HG03432 (cell line): ENCODE measurements around the gene PRDM7.
"Not testable (repeated sequence)": the region's sequence is repeated elsewhere in the genome, so short reads cannot be mapped to it uniquely, and the experiment has no call there.

Experiments
- ATAC-seq: cut with Tn5 transposase; IDR thresholded peaks from one replicate; pipeline ENCODE4 v1.9.1; 2021; ENCODE audit warnings: mild to moderate bottlenecking, moderate library complexity; ENCODE audit not compliant: unreplicated experiment

PRDM7 gene

GRCh38 chr16:90077240-90077756, at the start of gene PRDM7:
PRDM7 (minus strand) TSS chr16:90077331; CDS start chr16:90075910, 1,421 bp downstream.
- peak; percentile 88 for ATAC-seq

GRCh38 chr16:90121846-90122245, 44.7 kb upstream of the PRDM7 start:
- not testable (repeated sequence) for ATAC-seq

GRCh38 chr16:90107617-90108016, 30.5 kb upstream of the PRDM7 start:
- ATAC-seq, result not testable (repeated sequence)

- ATAC-seq, result not testable (repeated sequence)
Measured at GRCh38 chr16:90107060-90107459, 29.9 kb upstream of the PRDM7 start.

- ATAC-seq, result not testable (repeated sequence)
Measured at GRCh38 chr16:90106271-90106670, 29.1 kb upstream of the PRDM7 start.

- not testable (repeated sequence) for ATAC-seq
Measured at GRCh38 chr16:90104725-90105124, 27.6 kb upstream of the PRDM7 start.

- not testable (repeated sequence) for ATAC-seq
Measured at GRCh38 chr16:90102086-90102884, 25.2 kb upstream of the PRDM7 start.

- ATAC-seq, result not testable (repeated sequence)
Measured at GRCh38 chr16:90101332-90101731, 24.2 kb upstream of the PRDM7 start.

GRCh38 chr16:90100790-90101189, 23.7 kb upstream of the PRDM7 start:
- ATAC-seq, result not testable (repeated sequence)

- not testable (repeated sequence) for ATAC-seq
Measured at GRCh38 chr16:90100229-90100628, 23.1 kb upstream of the PRDM7 start.

- ATAC-seq, result not testable (repeated sequence)
Measured at GRCh38 chr16:90098936-90099335, 21.8 kb upstream of the PRDM7 start.

- ATAC-seq, result not testable (repeated sequence)
Measured at GRCh38 chr16:90097010-90097684, 20.0 kb upstream of the PRDM7 start.

- not testable (repeated sequence) for ATAC-seq
Measured at GRCh38 chr16:90094791-90095190, 17.7 kb upstream of the PRDM7 start.

GRCh38 chr16:90094296-90094695, 17.2 kb upstream of the PRDM7 start:
- ATAC-seq, result not testable (repeated sequence)

GRCh38 chr16:90093799-90094198, 16.7 kb upstream of the PRDM7 start:
- ATAC-seq, result not testable (repeated sequence)

- not testable (repeated sequence) for ATAC-seq
Measured at GRCh38 chr16:90092781-90093180, 15.7 kb upstream of the PRDM7 start.

- no peak for ATAC-seq
Measured at GRCh38 chr16:90084215-90084950, 7.3 kb upstream of the PRDM7 start.

- ATAC-seq, result no peak
Measured at GRCh38 chr16:90083139-90083538, 6.0 kb upstream of the PRDM7 start.

- ATAC-seq, result no peak
Measured at GRCh38 chr16:90081606-90081970, 4.5 kb upstream of the PRDM7 start.

GRCh38 chr16:90078579-90078895, 1.4 kb upstream of the PRDM7 start:
- no peak for ATAC-seq
